Measurements from ENCODE around the gene PER3.

Gene PER3

GRCh38 chr1:7893529-7894180, 109.6 kb downstream of the PER3 start:
- H3K4me3 ChIP-seq, result no peak overlapping the region
- no peak for TF ChIP-seq CTCF (IDR thresholded peaks at IDR 0.05)
- H3K27ac ChIP-seq, result no peak overlapping the region
- DNase-seq (ENCODE audit: low spot score), result no peak
